HG03432 (cell line): ENCODE measurements around the gene PPP6R3.
A peak's percentile ranks its signal among the peaks of the same experiment; 100 is the strongest.
"Not testable (repeated sequence)": the region's sequence is repeated elsewhere in the genome, so short reads cannot be mapped to it uniquely, and the experiment has no call there.

Source experiments
- ATAC-seq: cut with Tn5 transposase; IDR thresholded peaks from one replicate; pipeline ENCODE4 v1.9.1; 2021; ENCODE audit warnings: mild to moderate bottlenecking, moderate library complexity; ENCODE audit not compliant: unreplicated experiment

Gene PPP6R3

GRCh38 chr11:68436162-68436888, 24.2 kb upstream of the PPP6R3 start:
- ATAC-seq: no peak

- no peak for ATAC-seq
Observed at GRCh38 chr11:68436985-68437926, 23.3 kb upstream of the PPP6R3 start.

GRCh38 chr11:68437927-68438657, 22.5 kb upstream of the PPP6R3 start:
- ATAC-seq: no peak

GRCh38 chr11:68438658-68439259, 21.8 kb upstream of the PPP6R3 start:
- ATAC-seq: no peak

GRCh38 chr11:68439355-68440065, 21.0 kb upstream of the PPP6R3 start:
- ATAC-seq: no peak

- no peak for ATAC-seq
Observed at GRCh38 chr11:68440224-68440623, 20.3 kb upstream of the PPP6R3 start.

GRCh38 chr11:68441466-68442230, 18.9 kb upstream of the PPP6R3 start:
- ATAC-seq: no peak

- ATAC-seq: no peak
Observed at GRCh38 chr11:68442433-68442832, 18.1 kb upstream of the PPP6R3 start.

- ATAC-seq: no peak
Observed at GRCh38 chr11:68444566-68444965, 16.0 kb upstream of the PPP6R3 start.

GRCh38 chr11:68445531-68446035, 15.0 kb upstream of the PPP6R3 start:
- no peak for ATAC-seq

- no peak for ATAC-seq
Observed at GRCh38 chr11:68446046-68446725, 14.4 kb upstream of the PPP6R3 start.

GRCh38 chr11:68447015-68447801, 13.3 kb upstream of the PPP6R3 start:
- ATAC-seq: peak; percentile 51

GRCh38 chr11:68447914-68448313, 12.6 kb upstream of the PPP6R3 start:
- not testable (repeated sequence) for ATAC-seq

GRCh38 chr11:68448604-68449011, 11.9 kb upstream of the PPP6R3 start:
- no peak for ATAC-seq

- ATAC-seq: no peak
Observed at GRCh38 chr11:68449951-68450350, 10.6 kb upstream of the PPP6R3 start.

GRCh38 chr11:68450711-68451110, 9.8 kb upstream of the PPP6R3 start:
- ATAC-seq: no peak

- no peak for ATAC-seq
Observed at GRCh38 chr11:68454767-68455166, 5.8 kb upstream of the PPP6R3 start.

GRCh38 chr11:68455485-68455884, 5.1 kb upstream of the PPP6R3 start:
- no peak for ATAC-seq
